Cerebellar cortex (tissue), 1 donor: ENCODE data around the gene SPATS1.
A peak's percentile ranks its signal among the peaks of the same experiment; 100 is the strongest.
"Not testable (repeated sequence)": the region's sequence is repeated elsewhere in the genome, so short reads cannot be mapped to it uniquely, and the experiment has no call there.

Experiments
- DNase-seq: peaks from one replicate; pipeline ENCODE4 v3.0.0-alpha.2; 2015; ENCODE audit warnings: low spot score

SPATS1 gene

GRCh38 chr6:44311304-44311703, 31.1 kb upstream of the SPATS1 start:
- DNase-seq = no peak

GRCh38 chr6:44311767-44312166, 30.7 kb upstream of the SPATS1 start:
- no peak for DNase-seq

GRCh38 chr6:44312901-44313788, 29.3 kb upstream of the SPATS1 start, which contains the start of gene AARS2:
Gene AARS2, minus strand, starts transcription at chr6:44313347. Its CDS starts 24 bp downstream, at chr6:44313323.
- DNase-seq = peak; percentile 86

- not testable (repeated sequence) for DNase-seq
These were observed 27.8 kb upstream of the SPATS1 start for GRCh38 chr6:44314657-44315056.

GRCh38 chr6:44315516-44315915, 26.9 kb upstream of the SPATS1 start:
- no peak for DNase-seq

GRCh38 chr6:44315951-44316350, 26.5 kb upstream of the SPATS1 start:
- no peak for DNase-seq

- DNase-seq = no peak
These were observed 26.0 kb upstream of the SPATS1 start for GRCh38 chr6:44316481-44316880.

GRCh38 chr6:44317136-44317631, 25.3 kb upstream of the SPATS1 start:
- not testable (repeated sequence) for DNase-seq

GRCh38 chr6:44321210-44321609, 21.2 kb upstream of the SPATS1 start:
- no peak for DNase-seq

GRCh38 chr6:44327096-44327495, 15.4 kb upstream of the SPATS1 start:
- DNase-seq = no peak

GRCh38 chr6:44327760-44328159, 14.7 kb upstream of the SPATS1 start:
- DNase-seq = no peak

GRCh38 chr6:44328203-44328602, 14.2 kb upstream of the SPATS1 start:
- peak; percentile 38 for DNase-seq

- DNase-seq = no peak
These were observed 12.6 kb upstream of the SPATS1 start for GRCh38 chr6:44329858-44330257.

GRCh38 chr6:44332585-44332984, 9.9 kb upstream of the SPATS1 start:
- DNase-seq = peak; percentile 86

GRCh38 chr6:44333273-44333919, 9.1 kb upstream of the SPATS1 start:
- no peak for DNase-seq

GRCh38 chr6:44333942-44334341, 8.5 kb upstream of the SPATS1 start:
- DNase-seq = no peak

GRCh38 chr6:44335631-44336030, 6.8 kb upstream of the SPATS1 start:
- peak; percentile 74 for DNase-seq

- peak; percentile 90 for DNase-seq
These were observed 4.0 kb upstream of the SPATS1 start for GRCh38 chr6:44338228-44339122.

- no peak for DNase-seq
These were observed 3.1 kb upstream of the SPATS1 start for GRCh38 chr6:44339301-44339700.

GRCh38 chr6:44339763-44340625, 2.5 kb upstream of the SPATS1 start:
- no peak for DNase-seq
